Astrocyte (in vitro differentiated cells and primary cell): ENCODE results near the gene NUTM1. TPM values are rescaled to one million over a fixed set of nuclear protein-coding genes. Genes with fewer than 3 reads are reported as not detected.

Experiments
- DNase-seq: peaks from one replicate; pipeline ENCODE4 v3.0.0-alpha.2; 2010; ENCODE audit warnings: low read depth
- FAIRE-seq: peaks from 2 replicates; lab custom pipeline; 2011; peaks lifted over from hg19 to GRCh38; lab: Jason Lieb, UNC
- H2AFZ ChIP-seq: 2 replicates; pipeline ENCODE4 v1.6.0; 2012; ENCODE audit warnings: low read depth, low read length, inconsistent platforms
- H3K27ac ChIP-seq: 2 replicates; pipeline ENCODE4 v1.5.1; 2011; ENCODE audit warnings: low read depth, low read length, inconsistent platforms
- H3K27me3 ChIP-seq: 2 replicates; pipeline ENCODE4 v1.6.0; 2011; ENCODE audit warnings: low read length, inconsistent platforms; ENCODE audit not compliant: insufficient read depth
- H3K36me3 ChIP-seq: 2 replicates; pipeline ENCODE4 v1.5.1; 2011; ENCODE audit warnings: low read length, inconsistent platforms; ENCODE audit not compliant: insufficient read depth
- H3K4me1 ChIP-seq: 2 replicates; pipeline ENCODE4 v1.5.1; 2011; ENCODE audit warnings: low read length, inconsistent platforms; ENCODE audit not compliant: insufficient read depth
- H3K4me2 ChIP-seq: 2 replicates; pipeline ENCODE4 v1.6.0; 2012; ENCODE audit warnings: low read length, inconsistent platforms
- H3K4me3 ChIP-seq: 2 replicates; pipeline ENCODE4 v1.5.1; 2011; ENCODE audit warnings: low read depth, mild to moderate bottlenecking, low read length, inconsistent platforms; ENCODE audit not compliant: insufficient read depth
- H3K79me2 ChIP-seq: 2 replicates; pipeline ENCODE4 v1.6.0; 2012; ENCODE audit warnings: mild to moderate bottlenecking, low read length, inconsistent platforms; ENCODE audit not compliant: insufficient read depth
- H3K9ac ChIP-seq: 2 replicates; pipeline ENCODE4 v1.6.0; 2012; ENCODE audit warnings: mild to moderate bottlenecking, low read length, inconsistent platforms
- H3K9me3 ChIP-seq: 2 replicates; pipeline ENCODE4 v1.5.1; 2012; ENCODE audit warnings: low read depth, mild to moderate bottlenecking, low read length, inconsistent platforms; ENCODE audit not compliant: insufficient read depth
- H4K20me1 ChIP-seq: 2 replicates; pipeline ENCODE4 v1.6.0; 2012; ENCODE audit warnings: low read length, inconsistent platforms; ENCODE audit not compliant: insufficient read depth
- H3K27ac Mint-ChIP-seq: one replicate; pipeline ENCODE4 v1.8.0; 2021; ENCODE audit warnings: mild to moderate bottlenecking, mixed read lengths; ENCODE audit not compliant: unreplicated experiment
- H3K27me3 Mint-ChIP-seq: one replicate; pipeline ENCODE4 v1.8.0; 2021; ENCODE audit warnings: low read depth, mixed read lengths; ENCODE audit not compliant: unreplicated experiment
- H3K36me3 Mint-ChIP-seq: one replicate; pipeline ENCODE4 v1.8.0; 2021; ENCODE audit warnings: low read depth, mixed read lengths; ENCODE audit not compliant: unreplicated experiment
- H3K4me1 Mint-ChIP-seq: one replicate; pipeline ENCODE4 v1.8.0; 2021; ENCODE audit warnings: low read depth, mixed read lengths; ENCODE audit not compliant: unreplicated experiment
- H3K4me3 Mint-ChIP-seq: one replicate; pipeline ENCODE4 v1.8.0; 2021; ENCODE audit warnings: mild to moderate bottlenecking, moderate library complexity, mixed read lengths; ENCODE audit not compliant: unreplicated experiment
- H3K9me3 Mint-ChIP-seq: one replicate; pipeline ENCODE4 v1.8.0; 2021; ENCODE audit warnings: mild to moderate bottlenecking, mixed read lengths; ENCODE audit not compliant: unreplicated experiment
- EZH2 ChIP-seq: IDR thresholded peaks from 2 replicates; pipeline ENCODE4 v1.6.1; 2012; ENCODE audit warnings: mild to moderate bottlenecking, low read length, inconsistent platforms; ENCODE audit not compliant: insufficient read depth
- total RNA-seq: library from RNA; stranded (reverse); gene quantifications from 2 replicates; pipeline ENCODE4 v1.2.1, GENCODE V29; 2021
- TF ChIP-seq, protein P1 (sequence below): IDR thresholded peaks from 2 replicates; pipeline ENCODE4 v1.5.1; 2011; ENCODE audit warnings: low read depth, mild to moderate bottlenecking, inconsistent platforms, low read length, moderate library complexity; ENCODE audit not compliant: insufficient read depth

Gene NUTM1
- total RNA-seq, 1 donor from 2014 or later, result not detected

GRCh38 chr15:34314491-34315490 lies 28.3 kb upstream of the NUTM1 start:
- no peak overlapping the region for H3K27ac Mint-ChIP-seq
- H3K4me3 Mint-ChIP-seq, result no peak overlapping the region
- H3K4me1 ChIP-seq, result peaks cover 4% of the 10 kb centered on the region
- H3K9me3 ChIP-seq, result no peaks in the 10 kb centered on the region
- no peak overlapping the region for H3K4me3 ChIP-seq
- H3K36me3 ChIP-seq, result no peaks in the 10 kb centered on the region
- H3K27ac ChIP-seq, result no peak overlapping the region
- H3K9ac ChIP-seq, result no peak overlapping the region
- no peaks in the 10 kb centered on the region for H3K9me3 Mint-ChIP-seq
- DNase-seq (no peak), FAIRE-seq (no peak)
- no peak for TF ChIP-seq EZH2
- TF ChIP-seq, protein P1, sequence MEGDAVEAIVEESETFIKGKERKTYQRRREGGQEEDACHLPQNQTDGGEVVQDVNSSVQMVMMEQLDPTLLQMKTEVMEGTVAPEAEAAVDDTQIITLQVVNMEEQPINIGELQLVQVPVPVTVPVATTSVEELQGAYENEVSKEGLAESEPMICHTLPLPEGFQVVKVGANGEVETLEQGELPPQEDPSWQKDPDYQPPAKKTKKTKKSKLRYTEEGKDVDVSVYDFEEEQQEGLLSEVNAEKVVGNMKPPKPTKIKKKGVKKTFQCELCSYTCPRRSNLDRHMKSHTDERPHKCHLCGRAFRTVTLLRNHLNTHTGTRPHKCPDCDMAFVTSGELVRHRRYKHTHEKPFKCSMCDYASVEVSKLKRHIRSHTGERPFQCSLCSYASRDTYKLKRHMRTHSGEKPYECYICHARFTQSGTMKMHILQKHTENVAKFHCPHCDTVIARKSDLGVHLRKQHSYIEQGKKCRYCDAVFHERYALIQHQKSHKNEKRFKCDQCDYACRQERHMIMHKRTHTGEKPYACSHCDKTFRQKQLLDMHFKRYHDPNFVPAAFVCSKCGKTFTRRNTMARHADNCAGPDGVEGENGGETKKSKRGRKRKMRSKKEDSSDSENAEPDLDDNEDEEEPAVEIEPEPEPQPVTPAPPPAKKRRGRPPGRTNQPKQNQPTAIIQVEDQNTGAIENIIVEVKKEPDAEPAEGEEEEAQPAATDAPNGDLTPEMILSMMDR, result no peak
- H3K4me2 ChIP-seq, result no peak overlapping the region
- no peaks in the 10 kb centered on the region for H3K27me3 ChIP-seq
- H3K36me3 Mint-ChIP-seq, result no peaks in the 10 kb centered on the region
- H3K27me3 Mint-ChIP-seq, result no peaks in the 10 kb centered on the region
- peaks cover 5% of the 10 kb centered on the region for H3K4me1 Mint-ChIP-seq
- no peaks in the 10 kb centered on the region for H4K20me1 ChIP-seq
- H2AFZ ChIP-seq, result no peak overlapping the region
- no peaks in the 10 kb centered on the region for H3K79me2 ChIP-seq

DNA sequence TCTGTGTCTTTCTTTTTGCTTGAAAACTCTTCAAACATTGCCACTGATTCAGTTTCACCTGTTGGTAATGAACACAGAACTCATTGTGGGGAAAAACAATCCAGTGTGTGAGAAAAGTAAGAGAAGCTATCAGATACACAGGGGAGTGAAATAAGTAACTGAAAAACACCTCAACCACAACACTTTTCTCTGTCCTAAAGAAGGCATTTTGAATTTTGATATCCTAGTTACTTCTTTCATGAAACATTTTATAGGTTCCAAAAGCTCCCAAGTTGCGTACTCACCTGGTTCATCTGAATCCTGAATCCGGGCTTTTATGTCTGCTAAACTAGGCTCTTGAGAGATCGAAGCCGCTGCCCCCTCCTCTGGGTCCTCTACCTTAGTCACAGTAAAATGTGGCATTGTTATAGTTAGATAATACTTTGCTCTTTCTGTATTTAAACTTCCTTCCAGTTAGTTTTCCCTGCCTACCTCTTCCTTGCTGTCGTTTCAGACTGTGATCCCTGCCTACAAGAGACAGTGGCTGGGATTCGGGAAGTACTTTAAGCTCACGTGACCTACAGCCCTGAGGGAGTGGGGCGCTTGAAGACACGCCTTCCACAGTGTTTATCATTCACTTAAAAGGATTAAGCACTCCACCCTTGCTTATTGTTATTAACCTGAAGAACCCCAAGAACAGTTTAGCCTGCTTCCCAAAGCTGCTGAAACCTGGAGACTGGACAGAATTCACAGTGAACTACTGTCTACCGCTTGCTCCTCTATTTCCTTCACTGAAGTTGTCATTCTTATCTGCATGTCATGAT lies 24.6 kb upstream of the NUTM1 start:
- Histone ChIP-seq H3K4me3 (peak overlapping the region; percentile 52), H3K36me3 (no peaks in the 10 kb centered on the region), H3K79me2 (no peaks in the 10 kb centered on the region), H3K4me1 (peaks cover 4% of the 10 kb centered on the region), H4K20me1 (no peaks in the 10 kb centered on the region), H3K27ac (no peak overlapping the region), H3K27me3 (no peaks in the 10 kb centered on the region), H2AFZ (peak overlapping the region; percentile 50), H3K4me2 (peak overlapping the region; percentile 80), H3K9ac (peak overlapping the region; percentile 58), H3K9me3 (no peaks in the 10 kb centered on the region)
- DNase-seq (peak; percentile 45), FAIRE-seq (no peak)
- H3K4me1 Mint-ChIP-seq, result peaks cover 5% of the 10 kb centered on the region
- peak overlapping the region; percentile 68 for H3K27ac Mint-ChIP-seq
- peak overlapping the region; percentile 90 for H3K4me3 Mint-ChIP-seq
- no peaks in the 10 kb centered on the region for H3K9me3 Mint-ChIP-seq
- no peaks in the 10 kb centered on the region for H3K27me3 Mint-ChIP-seq
- H3K36me3 Mint-ChIP-seq, result no peaks in the 10 kb centered on the region
- TF ChIP-seq EZH2, result no peak

GRCh38 chr15:34323217-34323616 lies 19.9 kb upstream of the NUTM1 start:
- no peaks in the 10 kb centered on the region for H3K9me3 Mint-ChIP-seq
- no peaks in the 10 kb centered on the region for H3K79me2 ChIP-seq
- H4K20me1 ChIP-seq, result no peaks in the 10 kb centered on the region
- peaks cover 4% of the 10 kb centered on the region for H3K4me1 ChIP-seq
- no peaks in the 10 kb centered on the region for H3K9me3 ChIP-seq
- no peaks in the 10 kb centered on the region for H3K36me3 Mint-ChIP-seq
- no peak overlapping the region for H3K4me3 Mint-ChIP-seq
- peaks cover 3% of the 10 kb centered on the region for H3K4me1 Mint-ChIP-seq
- H3K9ac ChIP-seq, result no peak overlapping the region
- DNase-seq (no peak), FAIRE-seq (no peak)
- H3K27me3 Mint-ChIP-seq, result no peaks in the 10 kb centered on the region
- no peak overlapping the region for H3K4me2 ChIP-seq
- no peak overlapping the region for H3K27ac ChIP-seq
- no peak overlapping the region for H3K4me3 ChIP-seq
- no peak for TF ChIP-seq EZH2
- TF ChIP-seq, protein P1, result no peak
- no peak overlapping the region for H3K27ac Mint-ChIP-seq
- no peak overlapping the region for H2AFZ ChIP-seq
- no peaks in the 10 kb centered on the region for H3K36me3 ChIP-seq
- no peaks in the 10 kb centered on the region for H3K27me3 ChIP-seq
